Astrocyte of the spinal cord (primary cell): ENCODE results near the gene PRRC1.
"Not testable (repeated sequence)": the region's sequence is repeated elsewhere in the genome, so short reads cannot be mapped to it uniquely, and the experiment has no call there.

Experiments
- DNase-seq: peaks from one replicate; pipeline ENCODE4 v3.0.0; 2011; ENCODE audit warnings: low read depth, low spot score
- H3K4me3 ChIP-seq: 2 replicates; pipeline ENCODE4 v1.5.1; 2011; ENCODE audit warnings: low read depth, mild to moderate bottlenecking, low read length, moderate library complexity
- CTCF ChIP-seq: IDR thresholded peaks from 2 replicates; pipeline ENCODE4 v1.5.1; 2012; ENCODE audit warnings: low read depth, mild to moderate bottlenecking, low read length, inconsistent platforms
- in situ Hi-C: cut with HindIII; loops from 2 replicates; pipeline ENCODE4 v1.10.0; 2017; ENCODE audit warnings: low sequenced_read_pairs

Gene PRRC1

GRCh38 chr5:127565586-127566270 lies 48.3 kb downstream of the PRRC1 start:
- no peak for TF ChIP-seq CTCF
- in situ Hi-C loops, result no loop called here
- no peak for DNase-seq
- H3K4me3 ChIP-seq, result no peak overlapping the region

- TF ChIP-seq CTCF, result no peak
- no peak for DNase-seq
- H3K4me3 ChIP-seq, result no peak overlapping the region
- in situ Hi-C loops, result no loop called here
These were observed 49.8 kb downstream of the PRRC1 start for GRCh38 chr5:127567026-127567768.

- in situ Hi-C loops, result no loop called here
These were observed 50.7 kb downstream of the PRRC1 start for GRCh38 chr5:127568166-127568565.

GRCh38 chr5:127569471-127569870 lies 52.0 kb downstream of the PRRC1 start:
- H3K4me3 ChIP-seq, in situ Hi-C loops: not testable (repeated sequence)

More at GRCh38 chr5:127568166-127568565, 50.7 kb downstream of the PRRC1 start:
- TF ChIP-seq CTCF, result no peak
- DNase-seq, result no peak
- no peak overlapping the region for H3K4me3 ChIP-seq

GRCh38 chr5:127571314-127572131 lies 54.1 kb downstream of the PRRC1 start:
- H3K4me3 ChIP-seq, result no peak overlapping the region
- DNase-seq, result no peak

More at GRCh38 chr5:127569471-127569870, 52.0 kb downstream of the PRRC1 start:
- not testable (repeated sequence) for DNase-seq

GRCh38 chr5:127572930-127573329 lies 55.5 kb downstream of the PRRC1 start:
- in situ Hi-C loops, result no loop called here
- no peak overlapping the region for H3K4me3 ChIP-seq
- DNase-seq, result no peak
- peak; percentile 32 for TF ChIP-seq CTCF

More at GRCh38 chr5:127571314-127572131, 54.1 kb downstream of the PRRC1 start:
- no peak for TF ChIP-seq CTCF
- in situ Hi-C loops, result no loop called here
